Epithelial cell of esophagus (primary cell): ENCODE data around the gene CD84.
A peak's percentile ranks its signal among the peaks of the same experiment; 100 is the strongest.

Experiments used
- DNase-seq: peaks from one replicate; pipeline ENCODE4 v3.0.0; 2010; ENCODE audit warnings: low read depth
- H3K4me3 ChIP-seq: 2 replicates; pipeline ENCODE4 v1.5.1; 2011; ENCODE audit warnings: mild to moderate bottlenecking, low read length, control low read depth
- CTCF ChIP-seq: IDR thresholded peaks from 2 replicates; pipeline ENCODE4 v1.5.1; 2011; ENCODE audit warnings: low read depth, mild to moderate bottlenecking, low read length, control low read depth, inconsistent platforms; ENCODE audit not compliant: insufficient read depth; ENCODE audit errors: missing control alignments

The CD84 gene

GRCh38 chr1:160608941-160609340, 29.6 kb upstream of the CD84 start:
- no peak for DNase-seq
- H3K4me3 ChIP-seq: no peak overlapping the region
- TF ChIP-seq CTCF: no peak

- TF ChIP-seq CTCF: no peak
- DNase-seq: no peak
- no peak overlapping the region for H3K4me3 ChIP-seq
Measured at GRCh38 chr1:160608514-160608913, 29.2 kb upstream of the CD84 start.

GRCh38 chr1:160608057-160608456, 28.8 kb upstream of the CD84 start:
- no peak for TF ChIP-seq CTCF
- DNase-seq: no peak
- H3K4me3 ChIP-seq: no peak overlapping the region

GRCh38 chr1:160607672-160608032, 28.4 kb upstream of the CD84 start:
- H3K4me3 ChIP-seq: no peak overlapping the region
- no peak for DNase-seq
- TF ChIP-seq CTCF: no peak

GRCh38 chr1:160607011-160607671, 27.8 kb upstream of the CD84 start:
- H3K4me3 ChIP-seq: no peak overlapping the region
- peak; percentile 79 for TF ChIP-seq CTCF
- peak; percentile 88 for DNase-seq

- DNase-seq: no peak
- H3K4me3 ChIP-seq: no peak overlapping the region
- no peak for TF ChIP-seq CTCF
Measured at GRCh38 chr1:160606611-160607010, 27.3 kb upstream of the CD84 start.

- DNase-seq: no peak
- H3K4me3 ChIP-seq: no peak overlapping the region
- TF ChIP-seq CTCF: no peak
Measured at GRCh38 chr1:160605792-160606479, 26.6 kb upstream of the CD84 start.
